K562 (cell line): ENCODE measurements around the gene SLPI. TPM values are rescaled to one million over a fixed set of nuclear protein-coding genes. Genes with fewer than 3 reads are reported as not detected.

Experiments used
- ATF6 ChIP-seq: sonication (generic); formaldehyde crosslinking; IDR thresholded peaks from 2 replicates; pipeline ENCODE4 v1.4.0; 2020; ENCODE audit warnings: mild to moderate bottlenecking, missing genetic modification reagents
- ATF7 ChIP-seq: fragments of 450-650 bp; IDR thresholded peaks from 2 replicates; pipeline ENCODE4 v1.7.1; 2014; ENCODE audit warnings: mild to moderate bottlenecking, moderate library complexity
- CBX2 ChIP-seq: fragments of 200-600 bp; sonication (generic); IDR thresholded peaks from one replicate; pipeline ENCODE4 v1.6.1; 2012; ENCODE audit warnings: mild to moderate bottlenecking, low read length, inconsistent platforms; ENCODE audit not compliant: insufficient read depth, poor library complexity, severe bottlenecking
- ELF4 ChIP-seq: fragments of 450-650 bp; formaldehyde crosslinking; IDR thresholded peaks from 2 replicates; pipeline ENCODE4 v1.4.0; 2022; ENCODE audit warnings: missing genetic modification characterization
- FOS ChIP-seq: IDR thresholded peaks from 3 replicates; pipeline ENCODE4 v1.6.1; 2011; ENCODE audit not compliant: insufficient read length; ENCODE audit errors: extremely low read depth
- HDAC6 ChIP-seq: IDR thresholded peaks from 2 replicates; pipeline ENCODE4 v1.6.1; 2012; ENCODE audit warnings: low read depth, mild to moderate bottlenecking, control low read depth, inconsistent platforms, low read length, moderate library complexity
- KHSRP ChIP-seq: fragments of 450-650 bp; IDR thresholded peaks from 2 replicates; pipeline ENCODE4 v1.6.1; 2017
- MNT ChIP-seq, 2 experiments: fragments of 450-650 bp; conservative IDR thresholded peaks; 2 replicates each; pipeline ENCODE4 v1.6.1; 2017; ENCODE audit warnings: mild to moderate bottlenecking in 2 of 2, moderate library complexity in 2 of 2
- NRF1 ChIP-seq, 2 experiments: fragments of 450-650 bp; IDR thresholded peaks in 1 of 2; conservative IDR thresholded peaks in 1 of 2; 2 replicates each; pipeline ENCODE4 v1.6.1; 2014; ENCODE audit warnings: mild to moderate bottlenecking in 2 of 2
- SNIP1 ChIP-seq: fragments of 450-650 bp; IDR thresholded peaks from 2 replicates; pipeline ENCODE4 v1.7.1; 2017; ENCODE audit warnings: low read depth, mild to moderate bottlenecking
- ZBTB26 ChIP-seq: fragments of 450-650 bp; formaldehyde crosslinking; IDR thresholded peaks from 2 replicates; pipeline ENCODE4 v1.4.0; 2022; ENCODE audit warnings: missing genetic modification characterization
- ZEB2 ChIP-seq: fragments of 450-650 bp; IDR thresholded peaks from 2 replicates; pipeline ENCODE4 v1.6.1; 2016
- ZNF134 ChIP-seq: fragments of 250-450 bp; sonication (Bioruptor Pico); conservative IDR thresholded peaks from 2 replicates; pipeline ENCODE4 v1.4.0; 2020
- ZNF436 ChIP-seq: fragments of 250-450, 450-650 bp; sonication (Bioruptor Pico); formaldehyde crosslinking; IDR thresholded peaks from 2 replicates; pipeline ENCODE4 v1.7.0; 2020; ENCODE audit warnings: mild to moderate bottlenecking
- ZNF609 ChIP-seq: sonication (generic); formaldehyde crosslinking; IDR thresholded peaks from 2 replicates; pipeline ENCODE4 v1.8.1; 2023; ENCODE audit warnings: missing genetic modification reagents, mild to moderate bottlenecking, borderline replicate concordance
- polyA plus RNA-seq, 8 experiments: library from polyadenylated mRNA; depleted of rRNA in 4 of 8; stranded (reverse) in 5 of 8; unstranded in 3 of 8; fragments of >200 nt; fragmentation: Nextera tagmentation in 2 of 8; fragmentation: Illumina TruSeq in 1 of 8; extraction: Ambion mirVana in 2 of 8; extraction: Trizol in 1 of 8; gene quantifications; 2 replicates each; pipeline versions ENCODE4 v1.2.1 to v1.2.3, GENCODE V29; 2011 to 2014; ENCODE audit warnings: inconsistent platforms in 1 of 8, missing spikeins in 1 of 8
- total RNA-seq, 7 experiments: library from RNA; depleted of rRNA in 6 of 7; stranded (reverse); fragments of >200 nt in 6 of 7; fragmentation: Illumina TruSeq in 2 of 7; extraction: Trizol in 2 of 7; gene quantifications; 2 replicates each; pipeline versions ENCODE4 v1.2.1 to v1.2.3, GENCODE V29; 2011 to 2021; ENCODE audit warnings: low replicate concordance in 1 of 7

SLPI gene
- total and polyA plus RNA-seq, 9 of the 15 experiments (the other 6 are each of a cell fraction or from before 2014, with no cell fraction given): 0.78 TPM; not detected in 8

GRCh38 chr20:45293041-45294002 lies 39.0 kb upstream of the SLPI start (continued):
- no peak for TF ChIP-seq ATF6 (CRISPR knock-in tag)
- TF ChIP-seq KHSRP: no peak
- TF ChIP-seq ELF4 (CRISPR knock-in tag): no peak
- TF ChIP-seq SNIP1: no peak
- no peak for TF ChIP-seq FOS
- TF ChIP-seq ZBTB26 (CRISPR knock-in tag): no peak
- TF ChIP-seq CBX2: no peak
- no peak for TF ChIP-seq ZNF609 (CRISPR knock-in tag)
- TF ChIP-seq MNT (conservative IDR thresholded peaks at IDR 0.05): peak; percentile 48 to 65; a peak in 3 of 4 replicates
- TF ChIP-seq HDAC6: no peak
- no peak for TF ChIP-seq ZEB2
- TF ChIP-seq ZNF436: no peak
- peak; percentile 47; the same call in 1 of the 2 replicates for TF ChIP-seq ATF7
- TF ChIP-seq NRF1 (conservative IDR thresholded peaks at IDR 0.05 in 1 of 2, IDR thresholded peaks at IDR 0.05 in 1 of 2): peak; percentile 77 to 80
- no peak for TF ChIP-seq ZNF134 (CRISPR knock-in tag)
